K562 (cell line): ENCODE measurements around the gene SEH1L. TPM values are rescaled to one million over a fixed set of nuclear protein-coding genes. Genes with fewer than 3 reads are reported as not detected.
A peak's percentile ranks its signal among the peaks of the same experiment; 100 is the strongest.

Experiments used
- ATAC-seq: fragments of 200-7000 bp; cut with Tn5 transposase; 3 replicates; pipeline ENCODE4 v1.9.1; 2020; ENCODE audit warnings: moderate library complexity
- BruUV-seq: library from RNA; stranded (reverse); fragments of 400-500 nt; replicated peaks from 2 replicates; lab custom pipeline; 2021; lab: Mats Ljungman, UMichigan
- CTCF ChIA-PET: fragments of 300-600 bp; formaldehyde crosslinking; extraction: SDS; loops from one replicate; lab custom pipeline; 2021; ENCODE audit warnings: low intra/inter-chr PET ratio; lab: Yijun Ruan, JAX
- POLR2A ChIA-PET: fragments of 300-600, 350-650 bp; sonication (Branson Sonifier 250); formaldehyde crosslinking; extraction: SDS; loops from one replicate; lab custom pipeline; 2021; ENCODE audit warnings: antibody characterized with exemption, inconsistent platforms; lab: Yijun Ruan, JAX
- DNase-seq, 4 experiments: peaks; one replicate each; pipeline versions ENCODE4 v3.0.0 to v3.0.0-alpha.2; 2011 to 2018; ENCODE audit warnings: low spot score in 3 of 4, mixed read lengths in 3 of 4; ENCODE audit errors: extremely low read depth in 1 of 4
- FAIRE-seq: peaks from 2 replicates; lab custom pipeline; 2011; peaks lifted over from hg19 to GRCh38; lab: Jason Lieb, UNC
- H2AFZ ChIP-seq: 2 replicates; pipeline ENCODE4 v1.6.0; 2011; ENCODE audit warnings: low read depth, low read length, control low read depth, inconsistent platforms
- H3K27ac ChIP-seq: fragments of 200-600 bp; 3 replicates; pipeline ENCODE4 v1.8.0; 2011; ENCODE audit warnings: low read depth, mild to moderate bottlenecking, control low read depth, inconsistent platforms, low read length, moderate library complexity, mixed read lengths; ENCODE audit errors: extremely low read depth
- H3K27me3 ChIP-seq, 2 experiments: fragments of 300-600 bp in 1 of 2; 2 replicates in 1 of 2; 3 replicates in 1 of 2; pipeline versions ENCODE4 v1.6.0 to v1.8.0; 2011; ENCODE audit warnings: inconsistent platforms in 2 of 2, low read length in 2 of 2, mild to moderate bottlenecking in 1 of 2, mixed read lengths in 1 of 2, moderate library complexity in 1 of 2; ENCODE audit not compliant: control insufficient read depth in 2 of 2, insufficient read depth in 2 of 2
- H3K36me3 ChIP-seq: fragments of 300-600 bp; 3 replicates; pipeline ENCODE4 v1.8.0; 2011; ENCODE audit warnings: mild to moderate bottlenecking, low read length, inconsistent platforms; ENCODE audit not compliant: control insufficient read depth, insufficient read depth
- H3K4me1 ChIP-seq, 2 experiments: fragments of 200-600 bp in 1 of 2; replicated peaks in 1 of 2; 2 replicates in 1 of 2; 3 replicates in 1 of 2; pipeline versions ENCODE4 v1.5.1 to v1.8.0; 2011; ENCODE audit warnings: inconsistent platforms in 2 of 2, low read length in 2 of 2, mild to moderate bottlenecking in 1 of 2, mixed read lengths in 1 of 2, moderate library complexity in 1 of 2; ENCODE audit not compliant: control insufficient read depth in 2 of 2, insufficient read depth in 2 of 2
- H3K4me2 ChIP-seq: 2 replicates; pipeline ENCODE4 v1.6.1; 2011; ENCODE audit warnings: low read length, control low read depth, inconsistent platforms, mixed read lengths; ENCODE audit not compliant: insufficient read depth
- H3K4me3 ChIP-seq: fragments of 200-600 bp; sonication (generic), shearing (Covaris generic); 2 replicates; pipeline ENCODE4 v1.5.1; 2016; ENCODE audit warnings: control low read depth, inconsistent platforms
- H3K79me2 ChIP-seq: fragments of 200-600 bp; 3 replicates; pipeline ENCODE4 v1.8.0; 2011; ENCODE audit warnings: low read length, inconsistent platforms; ENCODE audit not compliant: control insufficient read depth, insufficient read depth
- H3K9ac ChIP-seq, 2 experiments: 2 replicates each; pipeline versions ENCODE4 v1.6.0 to v1.6.1; 2011; ENCODE audit warnings: low read depth in 2 of 2, low read length in 2 of 2, control low read depth in 1 of 2, inconsistent platforms in 1 of 2, mild to moderate bottlenecking in 1 of 2, mixed read lengths in 1 of 2; ENCODE audit not compliant: insufficient read depth in 1 of 2
- H3K9me1 ChIP-seq: one replicate; pipeline ENCODE4 v1.6.0; 2011; ENCODE audit warnings: inconsistent platforms, mild to moderate bottlenecking, low read length, moderate library complexity; ENCODE audit not compliant: control insufficient read depth, insufficient read depth
- H3K9me3 ChIP-seq: replicated peaks from 2 replicates; pipeline ENCODE4 v1.5.1; 2011; ENCODE audit warnings: low read depth, low read length, inconsistent platforms; ENCODE audit not compliant: control insufficient read depth, insufficient read depth
- H4K20me1 ChIP-seq: replicated peaks from 2 replicates; pipeline ENCODE4 v1.6.1; 2011; ENCODE audit warnings: low read length, inconsistent platforms, mixed read lengths; ENCODE audit not compliant: control insufficient read depth, insufficient read depth
- KDM5B ChIP-seq: fragments of 200-600 bp; sonication (generic); IDR thresholded peaks from 2 replicates; pipeline ENCODE4 v1.6.1; 2012; ENCODE audit warnings: low read depth, mild to moderate bottlenecking, moderate library complexity, low read length, control low read depth, inconsistent platforms; ENCODE audit not compliant: insufficient replicate concordance
- POLR2AphosphoS2 ChIP-seq: IDR thresholded peaks from 2 replicates; pipeline ENCODE4 v1.6.1; 2012; ENCODE audit warnings: low read length, improper control_type of control experiment
- POLR2AphosphoS5 ChIP-seq: IDR thresholded peaks from 2 replicates; pipeline ENCODE4 v1.6.1; 2011; ENCODE audit warnings: mild to moderate bottlenecking, low read depth, low read length, moderate library complexity; ENCODE audit not compliant: control insufficient read depth, insufficient read depth
- WGBS: fragments of 100-300 bp; shearing (Covaris generic); methylation state at CpG from one replicate; pipeline ENCODE4 v1.1.6; 2016; ENCODE audit warnings: low coverage, mixed read lengths; ENCODE audit not compliant: insufficient coverage; ENCODE audit errors: missing lambda C conversion rate; 5-methylcytosine and 5-hydroxymethylcytosine counted together
- in situ Hi-C: fragments of 300-500 bp; cut with MboI; formaldehyde crosslinking; loops from 4 replicates; pipeline ENCODE4 v1.15.0; 2018; ENCODE audit warnings: inconsistent platforms, mixed read lengths
- intact Hi-C: fragments of 100-400 bp; cut with micrococcal nuclease; formaldehyde crosslinking; loops from 2 replicates; pipeline ENCODE4 v1.14.2; 2022
- polyA plus RNA-seq, 8 experiments: library from polyadenylated mRNA; depleted of rRNA in 4 of 8; stranded (reverse) in 5 of 8; unstranded in 3 of 8; fragments of >200 nt; fragmentation: Nextera tagmentation in 2 of 8; fragmentation: Illumina TruSeq in 1 of 8; extraction: Ambion mirVana in 2 of 8; extraction: Trizol in 1 of 8; gene quantifications; 2 replicates each; pipeline versions ENCODE4 v1.2.1 to v1.2.3, GENCODE V29; 2011 to 2014; ENCODE audit warnings: inconsistent platforms in 1 of 8, missing spikeins in 1 of 8
- total RNA-seq, 7 experiments: library from RNA; depleted of rRNA in 6 of 7; stranded (reverse); fragments of >200 nt in 6 of 7; fragmentation: Illumina TruSeq in 2 of 7; extraction: Trizol in 2 of 7; gene quantifications; 2 replicates each; pipeline versions ENCODE4 v1.2.1 to v1.2.3, GENCODE V29; 2011 to 2021; ENCODE audit warnings: low replicate concordance in 1 of 7
- TF ChIP-seq, protein P1 (sequence below): fragments of 450-650 bp; IDR thresholded peaks from 2 replicates; pipeline ENCODE4 v1.6.1; 2016
- TF ChIP-seq, protein P2 (sequence below), 2 experiments: fragments of 450-650 bp; IDR thresholded peaks; 2 replicates each; pipeline ENCODE4 v1.6.1; 2016

SEH1L gene
- total and polyA plus RNA-seq, 9 of the 15 experiments (the other 6 are each of a cell fraction or from before 2014, with no cell fraction given) = 62.2 to 180 (median 108) TPM

DNA sequence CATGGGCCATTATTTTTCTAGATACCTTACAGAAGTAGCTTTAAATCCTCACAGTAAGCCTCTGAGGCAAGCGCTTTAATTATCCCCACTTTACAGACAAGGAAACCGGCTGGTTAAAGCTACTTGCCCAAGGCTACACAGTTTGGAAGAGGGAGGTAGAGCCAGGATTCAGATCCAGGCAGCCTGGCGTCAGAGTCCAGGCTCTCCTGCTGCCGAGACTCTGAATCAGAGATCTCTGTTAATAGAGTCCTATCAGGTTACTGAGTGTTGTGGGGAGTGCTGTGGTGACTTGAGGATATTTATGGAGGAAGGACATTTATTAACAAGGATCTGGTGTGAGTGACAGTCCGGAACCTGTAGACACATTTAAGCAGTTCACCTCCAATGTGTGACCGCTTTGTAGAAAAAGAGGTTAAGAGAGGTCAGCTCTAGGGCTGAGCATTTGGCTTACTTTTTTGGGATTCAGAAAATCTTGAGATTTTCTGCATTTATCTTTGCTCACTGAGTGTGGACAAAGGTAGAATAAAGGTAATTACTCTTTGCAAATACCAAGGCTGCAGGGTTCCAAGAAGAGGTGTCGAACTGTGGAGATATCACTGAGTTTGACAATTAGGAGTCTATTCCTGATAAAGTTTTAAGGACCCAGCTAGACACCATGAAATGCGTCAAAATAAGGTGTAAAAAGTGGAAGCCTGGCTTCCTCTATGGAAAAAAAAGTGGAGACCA lies 41.7 kb downstream of the SEH1L start:
- intact Hi-C loops (loop anchor here (2.0 to 10.0 kb wide), 2 partner anchors 43 to 105 kb away; partner anchors contain the start of gene PTPN2), in situ Hi-C loops (no loop called here)
- Histone ChIP-seq H3K79me2 (peaks cover 44% of the 10 kb centered on the region), H3K4me3 (peak overlapping the region; percentile 68; the same call in 1 of the 2 replicates), H3K9me1 (no peaks in the 10 kb centered on the region), H3K9ac (peak overlapping the region; percentile 52 to 85; a peak in 3 of 4 replicates), H4K20me1 (no peaks in the 10 kb centered on the region; the same call in 1 of the 2 replicates), H3K9me3 (peaks cover 7% of the 10 kb centered on the region; the same call in 1 of the 2 replicates), H3K4me2 (peak overlapping the region; percentile 97), H3K27ac (peak overlapping the region; percentile 93), H3K36me3 (peaks cover 42% of the 10 kb centered on the region), H2AFZ (peak overlapping the region; percentile 94; the same call in 1 of the 2 replicates), H3K27me3 (no peaks in the 10 kb centered on the region), H3K4me1 (peaks cover 19 to 21% of the 10 kb centered on the region in 2 experiments; a peak in 4 of 5 replicates)
- FAIRE-seq (no peak), ATAC-seq (no peak), DNase-seq (peak in 1 of 4 experiments; percentile 23)
- TF ChIP-seq, protein P1, sequence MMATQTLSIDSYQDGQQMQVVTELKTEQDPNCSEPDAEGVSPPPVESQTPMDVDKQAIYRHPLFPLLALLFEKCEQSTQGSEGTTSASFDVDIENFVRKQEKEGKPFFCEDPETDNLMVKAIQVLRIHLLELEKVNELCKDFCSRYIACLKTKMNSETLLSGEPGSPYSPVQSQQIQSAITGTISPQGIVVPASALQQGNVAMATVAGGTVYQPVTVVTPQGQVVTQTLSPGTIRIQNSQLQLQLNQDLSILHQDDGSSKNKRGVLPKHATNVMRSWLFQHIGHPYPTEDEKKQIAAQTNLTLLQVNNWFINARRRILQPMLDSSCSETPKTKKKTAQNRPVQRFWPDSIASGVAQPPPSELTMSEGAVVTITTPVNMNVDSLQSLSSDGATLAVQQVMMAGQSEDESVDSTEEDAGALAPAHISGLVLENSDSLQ = peak; percentile 65
- peak; percentile 7 for TF ChIP-seq KDM5B
- 0 out of 2 replicates have a peak, but pooled peaks have one; percentile 72 for TF ChIP-seq POLR2AphosphoS2
- TF ChIP-seq, protein P2, sequence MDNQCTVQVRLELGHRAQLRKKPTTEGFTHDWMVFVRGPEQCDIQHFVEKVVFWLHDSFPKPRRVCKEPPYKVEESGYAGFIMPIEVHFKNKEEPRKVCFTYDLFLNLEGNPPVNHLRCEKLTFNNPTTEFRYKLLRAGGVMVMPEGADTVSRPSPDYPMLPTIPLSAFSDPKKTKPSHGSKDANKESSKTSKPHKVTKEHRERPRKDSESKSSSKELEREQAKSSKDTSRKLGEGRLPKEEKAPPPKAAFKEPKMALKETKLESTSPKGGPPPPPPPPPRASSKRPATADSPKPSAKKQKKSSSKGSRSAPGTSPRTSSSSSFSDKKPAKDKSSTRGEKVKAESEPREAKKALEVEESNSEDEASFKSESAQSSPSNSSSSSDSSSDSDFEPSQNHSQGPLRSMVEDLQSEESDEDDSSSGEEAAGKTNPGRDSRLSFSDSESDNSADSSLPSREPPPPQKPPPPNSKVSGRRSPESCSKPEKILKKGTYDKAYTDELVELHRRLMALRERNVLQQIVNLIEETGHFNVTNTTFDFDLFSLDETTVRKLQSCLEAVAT (IDR thresholded peaks at IDR 0.05) = no peak
- TF ChIP-seq POLR2AphosphoS5 = 0 out of 2 replicates have a peak, but pooled peaks have one; percentile 7
- ChIA-PET CTCF (no interaction called here), POLR2A (interaction anchor here (1.1 to 2.1 kb wide), 4 partner anchors 9 to 45 kb away, joined by 4 to 11 read pairs (median 6); no protein-coding TSS in a partner anchor)
- WGBS = 38% methylated on average over 8 of the region's 8 CpGs
- BruUV-seq = no TSS peak
